Measurements from ENCODE around the gene ZFP62. TPM values are rescaled to one million over a fixed set of nuclear protein-coding genes. Genes with fewer than 3 reads are reported as not detected.

Gene ZFP62
- total RNA-seq, 2 donors from 2014 or later: 34.3 to 38.7 TPM

GRCh38 chr5:180853121-180853847 is 7.8 kb downstream of the ZFP62 start:
- no peak overlapping the region for H3K4me3 ChIP-seq
- H3K36me3 ChIP-seq: peaks cover 20% of the 10 kb centered on the region
- H3K9ac ChIP-seq (ENCODE audit: low read depth in 2 of 2, low read length in 2 of 2): no peak overlapping the region
- no peak for TF ChIP-seq CTCF (IDR thresholded peaks at IDR 0.05)
- no peaks in the 10 kb centered on the region for H3K9me3 ChIP-seq
- H3K4me1 ChIP-seq: no peaks in the 10 kb centered on the region
- no peak overlapping the region for H3K27ac ChIP-seq
- H3K27me3 ChIP-seq: no peaks in the 10 kb centered on the region
- intact Hi-C loops (cut with DNase I): no loop called here
- DNase-seq: no peak

GRCh38 chr5:180852495-180852894 is 8.6 kb downstream of the ZFP62 start:
- peaks cover 20% of the 10 kb centered on the region for H3K36me3 ChIP-seq
- H3K9ac ChIP-seq (ENCODE audit: low read depth in 2 of 2, low read length in 2 of 2): no peak overlapping the region
- no peaks in the 10 kb centered on the region for H3K4me1 ChIP-seq
- TF ChIP-seq CTCF (IDR thresholded peaks at IDR 0.05): no peak
- DNase-seq: no peak
- no peaks in the 10 kb centered on the region for H3K9me3 ChIP-seq
- no peaks in the 10 kb centered on the region for H3K27me3 ChIP-seq
- no peak overlapping the region for H3K4me3 ChIP-seq
- intact Hi-C loops (cut with DNase I): no loop called here
- H3K27ac ChIP-seq: no peak overlapping the region

GRCh38 chr5:180850434-180851078 is 10.5 kb downstream of the ZFP62 start:
- Histone ChIP-seq H3K9me3 (no peaks in the 10 kb centered on the region), H3K36me3 (peaks cover 20% of the 10 kb centered on the region)
- intact Hi-C loops (cut with DNase I): no loop called here

GRCh38 chr5:180849827-180850226 is 11.2 kb downstream of the ZFP62 start:
- Histone ChIP-seq H3K9me3 (no peaks in the 10 kb centered on the region), H3K36me3 (peaks cover 20% of the 10 kb centered on the region), H3K27me3 (no peaks in the 10 kb centered on the region), H3K4me3 (no peak overlapping the region), H3K4me1 (no peaks in the 10 kb centered on the region), H3K9ac (ENCODE audit: low read depth in 2 of 2, low read length in 2 of 2) (no peak overlapping the region), H3K27ac (no peak overlapping the region)
- TF ChIP-seq CTCF (IDR thresholded peaks at IDR 0.05): no peak
- no peak for DNase-seq
- intact Hi-C loops (cut with DNase I): no loop called here

More at GRCh38 chr5:180850434-180851078, 10.5 kb downstream of the ZFP62 start:
- H3K9ac ChIP-seq (ENCODE audit: low read depth in 2 of 2, low read length in 2 of 2): no peak overlapping the region
- no peak overlapping the region for H3K27ac ChIP-seq
- DNase-seq: no peak
- no peak overlapping the region for H3K4me3 ChIP-seq
- no peaks in the 10 kb centered on the region for H3K27me3 ChIP-seq
- H3K4me1 ChIP-seq: no peaks in the 10 kb centered on the region
- no peak for TF ChIP-seq CTCF (IDR thresholded peaks at IDR 0.05)

- peaks cover 20% of the 10 kb centered on the region for H3K36me3 ChIP-seq
- no peaks in the 10 kb centered on the region for H3K4me1 ChIP-seq
- no peaks in the 10 kb centered on the region for H3K9me3 ChIP-seq
- no peak overlapping the region for H3K4me3 ChIP-seq
- no peak for TF ChIP-seq CTCF (IDR thresholded peaks at IDR 0.05)
- H3K9ac ChIP-seq (ENCODE audit: low read depth in 2 of 2, low read length in 2 of 2): no peak overlapping the region
- intact Hi-C loops (cut with DNase I): no loop called here
- no peak for DNase-seq
- H3K27ac ChIP-seq: no peak overlapping the region
- no peaks in the 10 kb centered on the region for H3K27me3 ChIP-seq
These were observed 12.2 kb downstream of the ZFP62 start for GRCh38 chr5:180848878-180849277.
